MM.1S (cell line): ENCODE data around the gene OR8H2.
"Not testable (repeated sequence)": the region's sequence is repeated elsewhere in the genome, so short reads cannot be mapped to it uniquely, and the experiment has no call there.

ENCODE experiments used
- DNase-seq: peaks from one replicate; pipeline ENCODE4 v3.0.0-alpha.2; 2015
- H2AFZ ChIP-seq: fragments of 300-600 bp; sonication (generic); 2 replicates; pipeline ENCODE4 v1.6.0; 2016; ENCODE audit warnings: antibody characterized with exemption, low read length
- H3F3A ChIP-seq: fragments of 300-600 bp; sonication (generic); 2 replicates; pipeline ENCODE4 v1.6.1; 2016; ENCODE audit warnings: mild to moderate bottlenecking, antibody characterized with exemption, low read length, moderate library complexity, mixed read lengths; ENCODE audit not compliant: insufficient read depth
- H3K27ac ChIP-seq: fragments of 300-600 bp; sonication (generic); 2 replicates; pipeline ENCODE4 v1.5.1; 2016; ENCODE audit warnings: mild to moderate bottlenecking, low read length
- H3K27me3 ChIP-seq: fragments of 300-600 bp; sonication (generic); replicated peaks from 2 replicates; pipeline ENCODE4 v1.6.0; 2016; ENCODE audit warnings: low read length; ENCODE audit not compliant: insufficient read depth
- H3K36me3 ChIP-seq: fragments of 300-600 bp; sonication (generic); replicated peaks from 2 replicates; pipeline ENCODE4 v1.6.1; 2016; ENCODE audit warnings: mild to moderate bottlenecking, low read length, mixed read lengths; ENCODE audit not compliant: insufficient read depth
- H3K4me1 ChIP-seq: fragments of 300-600 bp; sonication (generic); 2 replicates; pipeline ENCODE4 v1.6.1; 2016; ENCODE audit warnings: low read length, mixed read lengths
- H3K4me2 ChIP-seq: fragments of 300-600 bp; sonication (generic); 2 replicates; pipeline ENCODE4 v1.6.0; 2016; ENCODE audit warnings: low read depth, low read length
- H3K4me3 ChIP-seq: fragments of 300-600 bp; sonication (generic); 2 replicates; pipeline ENCODE4 v1.5.1; 2016; ENCODE audit warnings: low read length, mixed read lengths
- H3K79me2 ChIP-seq: fragments of 300-600 bp; sonication (generic); 2 replicates; pipeline ENCODE4 v1.6.1; 2016; ENCODE audit warnings: mixed run types, low read length, mixed read lengths
- H3K9ac ChIP-seq: fragments of 300-600 bp; sonication (generic); 2 replicates; pipeline ENCODE4 v1.6.1; 2016; ENCODE audit warnings: low read length, mixed read lengths
- H3K9me2 ChIP-seq: fragments of 300-600 bp; sonication (generic); replicated peaks from 2 replicates; pipeline ENCODE4 v1.6.1; 2016; ENCODE audit warnings: mild to moderate bottlenecking, low read length, mixed read lengths; ENCODE audit not compliant: insufficient read depth
- H3K9me3 ChIP-seq: fragments of 300-600 bp; sonication (generic); replicated peaks from 2 replicates; pipeline ENCODE4 v1.6.1; 2016; ENCODE audit warnings: mild to moderate bottlenecking, low read length, mixed read lengths; ENCODE audit not compliant: insufficient read depth
- H4K20me1 ChIP-seq: fragments of 300-600 bp; sonication (generic); 2 replicates; pipeline ENCODE4 v1.6.1; 2016; ENCODE audit warnings: mild to moderate bottlenecking, low read length, moderate library complexity, mixed read lengths; ENCODE audit not compliant: insufficient read depth
- EZH2 ChIP-seq: fragments of 300-600 bp; sonication (generic); optimal IDR thresholded peaks from 2 replicates; pipeline ENCODE3; 2017; ENCODE audit warnings: low read depth, mild to moderate bottlenecking, antibody characterized with exemption, low read length, mixed read lengths
- EZH2phosphoT487 ChIP-seq: fragments of 300-600 bp; sonication (generic); IDR thresholded peaks from 2 replicates; pipeline ENCODE4 v1.6.1; 2018; ENCODE audit warnings: antibody characterized with exemption, low read length
- TF ChIP-seq, protein P1 (sequence below): fragments of 300-600 bp; sonication (generic); IDR thresholded peaks from 2 replicates; pipeline ENCODE4 v1.5.1; 2016; ENCODE audit warnings: antibody characterized with exemption, low read length, mixed read lengths

The OR8H2 gene, protein sequence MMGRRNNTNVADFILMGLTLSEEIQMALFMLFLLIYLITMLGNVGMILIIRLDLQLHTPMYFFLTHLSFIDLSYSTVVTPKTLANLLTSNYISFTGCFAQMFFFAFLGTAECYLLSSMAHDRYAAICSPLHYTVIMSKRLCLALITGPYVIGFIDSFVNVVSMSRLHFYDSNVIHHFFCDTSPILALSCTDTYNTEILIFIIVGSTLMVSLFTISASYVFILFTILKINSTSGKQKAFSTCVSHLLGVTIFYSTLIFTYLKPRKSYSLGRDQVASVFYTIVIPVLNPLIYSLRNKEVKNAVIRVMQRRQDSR

DNA sequence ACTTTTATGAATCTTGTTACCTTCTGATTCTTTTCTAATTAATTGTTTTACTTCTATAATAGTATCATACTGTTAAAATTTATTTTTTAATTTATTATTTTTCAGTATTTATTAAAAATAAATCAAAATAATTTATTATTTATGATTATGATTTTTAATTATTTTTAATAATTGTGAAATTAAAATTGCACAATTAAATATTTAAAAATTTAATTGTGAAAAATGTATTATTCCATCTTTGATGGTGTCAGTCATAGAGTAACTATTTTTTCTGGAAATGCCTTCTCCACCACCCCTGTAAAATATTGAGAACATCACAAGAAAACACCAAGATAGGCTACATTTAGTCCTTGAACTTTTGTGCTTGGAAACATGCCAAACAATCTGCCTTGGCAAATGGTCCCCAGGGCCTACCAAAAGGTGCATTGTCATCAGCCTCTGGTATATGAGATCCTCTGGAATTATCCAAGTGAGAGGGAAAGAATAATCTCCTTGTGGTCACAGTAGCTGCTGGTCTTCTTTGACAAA, at the start of gene OR8H2:
OR8H2 (plus strand) TSS at position 478 of the 528 bp plus-strand sequence. CDS start 1,356 bp downstream, outside the sequence.
- no peaks in the 10 kb centered on the region for H3K9me3 ChIP-seq
- H3K79me2 ChIP-seq, result no peaks in the 10 kb centered on the region
- TF ChIP-seq, protein P1, sequence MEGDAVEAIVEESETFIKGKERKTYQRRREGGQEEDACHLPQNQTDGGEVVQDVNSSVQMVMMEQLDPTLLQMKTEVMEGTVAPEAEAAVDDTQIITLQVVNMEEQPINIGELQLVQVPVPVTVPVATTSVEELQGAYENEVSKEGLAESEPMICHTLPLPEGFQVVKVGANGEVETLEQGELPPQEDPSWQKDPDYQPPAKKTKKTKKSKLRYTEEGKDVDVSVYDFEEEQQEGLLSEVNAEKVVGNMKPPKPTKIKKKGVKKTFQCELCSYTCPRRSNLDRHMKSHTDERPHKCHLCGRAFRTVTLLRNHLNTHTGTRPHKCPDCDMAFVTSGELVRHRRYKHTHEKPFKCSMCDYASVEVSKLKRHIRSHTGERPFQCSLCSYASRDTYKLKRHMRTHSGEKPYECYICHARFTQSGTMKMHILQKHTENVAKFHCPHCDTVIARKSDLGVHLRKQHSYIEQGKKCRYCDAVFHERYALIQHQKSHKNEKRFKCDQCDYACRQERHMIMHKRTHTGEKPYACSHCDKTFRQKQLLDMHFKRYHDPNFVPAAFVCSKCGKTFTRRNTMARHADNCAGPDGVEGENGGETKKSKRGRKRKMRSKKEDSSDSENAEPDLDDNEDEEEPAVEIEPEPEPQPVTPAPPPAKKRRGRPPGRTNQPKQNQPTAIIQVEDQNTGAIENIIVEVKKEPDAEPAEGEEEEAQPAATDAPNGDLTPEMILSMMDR, result no peak
- TF ChIP-seq EZH2phosphoT487 (no peak), EZH2 (no peak)
- no peak within 1 kb of the TSS for H3K27ac ChIP-seq
- DNase-seq, result no peak
- no peaks in the 10 kb centered on the region for H4K20me1 ChIP-seq
- no peak within 1 kb of the TSS for H2AFZ ChIP-seq
- H3K9ac ChIP-seq, result no peak within 1 kb of the TSS
- H3K36me3 ChIP-seq, result no peaks in the 10 kb centered on the region; the same call in 1 of the 2 replicates
- H3F3A ChIP-seq, result no peaks in the 10 kb centered on the region
- no peaks in the 10 kb centered on the region for H3K9me2 ChIP-seq
- H3K4me1 ChIP-seq, result no peaks in the 10 kb centered on the region
- H3K4me2 ChIP-seq, result no peak within 1 kb of the TSS
- H3K27me3 ChIP-seq, result no peaks in the 10 kb centered on the region
- H3K4me3 ChIP-seq, result no peak within 1 kb of the TSS

DNA sequence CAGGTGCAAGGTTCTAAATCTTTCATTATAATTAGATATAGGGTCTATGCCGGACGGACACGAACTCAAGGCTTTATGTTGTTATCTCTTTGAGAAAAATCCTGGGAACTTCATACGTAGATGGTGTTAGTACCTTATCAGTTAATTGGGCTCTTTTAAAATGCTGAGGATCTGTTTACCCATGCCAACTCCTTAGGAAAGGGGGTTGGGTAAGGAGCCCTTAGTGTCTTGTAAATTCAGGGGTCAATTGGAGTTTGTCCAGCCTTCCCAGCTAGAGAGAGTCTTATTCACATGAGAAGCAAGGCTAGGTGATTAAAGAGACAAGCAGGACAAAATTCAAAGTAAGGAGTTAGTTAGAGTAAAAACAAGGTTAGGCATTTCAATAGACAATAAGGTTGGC, 47.1 kb upstream of the OR8H2 start:
- not testable (repeated sequence) for H3K79me2 ChIP-seq, H3K4me2 ChIP-seq, H3K9me3 ChIP-seq, H3K27ac ChIP-seq, H3K4me3 ChIP-seq, H3K36me3 ChIP-seq, H3K9me2 ChIP-seq, H3F3A ChIP-seq, H3K4me1 ChIP-seq, H2AFZ ChIP-seq, H4K20me1 ChIP-seq, H3K27me3 ChIP-seq, DNase-seq, H3K9ac ChIP-seq

- H3K9me3 ChIP-seq, H3K36me3 ChIP-seq, H3F3A ChIP-seq, H3K4me1 ChIP-seq, H3K27ac ChIP-seq, H3K4me3 ChIP-seq, H3K9me2 ChIP-seq, H3K27me3 ChIP-seq, DNase-seq, H4K20me1 ChIP-seq, H3K4me2 ChIP-seq, H2AFZ ChIP-seq, H3K79me2 ChIP-seq, H3K9ac ChIP-seq: not testable (repeated sequence)
These were observed 45.7 kb upstream of the OR8H2 start for GRCh38 chr11:56057661-56058237.

- H3K27me3 ChIP-seq, H3K4me2 ChIP-seq, H3F3A ChIP-seq, H3K4me1 ChIP-seq, H3K9me2 ChIP-seq, H3K9me3 ChIP-seq, DNase-seq, H3K79me2 ChIP-seq, H3K4me3 ChIP-seq, H2AFZ ChIP-seq, H4K20me1 ChIP-seq, H3K9ac ChIP-seq, H3K36me3 ChIP-seq, H3K27ac ChIP-seq: not testable (repeated sequence)
These were observed 45.2 kb upstream of the OR8H2 start for GRCh38 chr11:56058260-56058780.
